IPS-15b (cell line): Measurements from ENCODE around the gene FAT2.

ENCODE experiments used
- H3K27me3 ChIP-seq: one replicate; pipeline ENCODE4 v1.6.1; 2013; ENCODE audit warnings: low read length; ENCODE audit not compliant: control insufficient read depth, insufficient read depth
- H3K36me3 ChIP-seq: one replicate; pipeline ENCODE4 v1.6.1; 2013; ENCODE audit warnings: low read length; ENCODE audit not compliant: control insufficient read depth, insufficient read depth
- H3K4me1 ChIP-seq: one replicate; pipeline ENCODE4 v1.6.1; 2013; ENCODE audit warnings: mild to moderate bottlenecking, low read length; ENCODE audit not compliant: control insufficient read depth, insufficient read depth
- H3K4me3 ChIP-seq: one replicate; pipeline ENCODE4 v1.5.1; 2013; ENCODE audit warnings: low read depth, low read length
- H3K9ac ChIP-seq: one replicate; pipeline ENCODE4 v1.6.1; 2013; ENCODE audit warnings: low read depth, mild to moderate bottlenecking, low read length
- H3K9me3 ChIP-seq: one replicate; pipeline ENCODE4 v1.6.1; 2013; ENCODE audit warnings: mild to moderate bottlenecking, low read length; ENCODE audit not compliant: control insufficient read depth, insufficient read depth

Gene FAT2

DNA sequence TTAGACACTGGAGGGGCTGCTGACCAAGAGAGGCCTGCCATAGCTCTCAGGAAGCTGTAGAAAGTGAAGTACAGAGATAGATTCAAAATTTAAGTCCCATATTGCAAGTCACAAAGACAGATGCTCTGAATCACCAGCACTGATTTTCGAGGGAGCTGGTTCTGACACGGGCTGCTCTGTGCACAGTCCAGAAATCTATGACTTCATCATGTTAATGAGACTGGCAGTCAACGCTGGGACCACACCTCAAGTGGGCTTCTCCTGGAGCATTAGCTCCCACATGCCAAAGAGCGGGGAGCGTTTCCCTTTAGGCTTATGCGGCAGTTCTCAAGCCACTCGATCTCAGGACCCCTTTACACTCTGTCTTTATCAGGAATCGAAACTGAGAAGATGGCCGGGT lies 34.2 kb upstream of the FAT2 start:
- Histone ChIP-seq H3K4me1 (peaks cover under 1% of the 10 kb centered on the region), H3K9ac (no peak overlapping the region), H3K4me3 (no peak overlapping the region), H3K36me3 (no peaks in the 10 kb centered on the region), H3K9me3 (no peaks in the 10 kb centered on the region), H3K27me3 (no peaks in the 10 kb centered on the region)

DNA sequence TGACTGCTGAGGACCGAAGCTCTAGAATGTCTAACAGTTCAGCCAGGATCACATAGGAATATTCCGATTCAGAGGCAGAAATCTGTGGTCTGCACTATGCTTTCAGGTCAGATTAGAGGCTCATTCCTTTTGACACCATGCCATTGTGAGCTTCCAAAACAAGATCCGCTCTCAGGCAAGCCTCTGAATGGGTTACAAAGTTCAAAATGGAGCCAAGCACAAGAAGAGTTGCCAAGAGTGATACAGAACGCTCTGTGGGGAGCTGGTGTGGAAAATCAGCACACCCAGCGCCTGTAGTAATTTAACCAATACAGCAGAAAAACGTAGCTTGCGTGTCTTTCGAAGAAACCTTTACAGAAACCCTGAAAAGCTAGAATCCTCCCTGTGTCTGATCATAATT lies 33.3 kb upstream of the FAT2 start:
- Histone ChIP-seq H3K4me1 (peaks cover 7% of the 10 kb centered on the region), H3K4me3 (no peak overlapping the region), H3K9me3 (no peaks in the 10 kb centered on the region), H3K36me3 (no peaks in the 10 kb centered on the region), H3K9ac (no peak overlapping the region), H3K27me3 (no peaks in the 10 kb centered on the region)

DNA sequence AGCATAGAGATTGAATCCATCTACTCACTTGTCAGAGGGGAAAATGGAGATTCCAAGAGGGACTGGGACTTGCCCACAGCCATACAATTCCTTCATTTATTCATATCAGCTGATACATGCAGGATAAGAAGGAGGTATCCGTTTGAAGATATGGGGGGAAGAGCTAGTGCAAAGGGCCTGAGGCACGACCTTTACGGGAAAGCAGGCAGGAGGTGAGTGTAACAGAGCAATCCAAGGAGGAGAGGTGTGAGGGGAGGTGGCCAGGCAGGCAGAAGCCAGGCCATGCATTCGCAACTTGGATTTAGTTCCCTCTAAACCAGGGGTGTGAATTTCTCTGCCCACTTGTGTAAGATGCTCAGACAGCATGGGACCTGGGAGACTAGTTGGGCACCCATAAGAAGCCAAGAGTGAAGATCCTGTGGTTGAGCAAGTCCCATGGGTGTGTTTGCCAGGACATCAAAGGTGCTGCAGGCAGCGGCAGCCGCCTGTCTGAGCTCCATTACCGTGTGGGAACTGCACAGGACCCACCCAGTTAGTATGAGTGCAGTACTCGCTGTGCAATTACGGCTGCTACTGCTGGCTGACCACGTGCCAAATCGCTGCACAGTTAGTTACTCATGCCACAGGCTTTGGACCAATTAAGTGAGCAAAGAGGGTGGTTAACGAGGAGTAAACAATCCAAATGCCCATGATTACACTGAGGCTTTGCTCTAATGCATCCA lies 31.4 kb upstream of the FAT2 start:
- H3K4me3 ChIP-seq: no peak overlapping the region
- H3K27me3 ChIP-seq: no peaks in the 10 kb centered on the region
- no peak overlapping the region for H3K9ac ChIP-seq
- no peaks in the 10 kb centered on the region for H3K36me3 ChIP-seq
- H3K4me1 ChIP-seq: peaks cover 13% of the 10 kb centered on the region
- H3K9me3 ChIP-seq: no peaks in the 10 kb centered on the region

DNA sequence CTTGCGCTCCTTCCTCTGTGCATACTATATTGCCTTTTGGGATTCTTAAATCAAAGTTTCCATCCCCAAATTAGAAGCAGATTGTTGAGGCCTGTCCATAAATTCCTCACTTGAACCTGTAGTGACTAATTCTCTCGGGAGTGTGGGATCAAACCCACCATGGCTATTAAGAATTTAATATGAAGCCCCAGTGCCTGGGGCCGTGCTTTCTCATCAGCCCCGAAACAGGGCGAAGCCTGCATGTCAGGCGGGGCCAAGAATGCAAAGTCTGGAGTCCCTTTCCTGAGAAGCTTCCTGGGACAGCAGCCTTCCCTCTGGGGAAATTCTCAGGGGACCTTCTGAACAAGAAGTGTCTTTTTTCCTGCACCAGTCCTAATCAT lies 29.3 kb upstream of the FAT2 start:
- Histone ChIP-seq H3K27me3 (no peaks in the 10 kb centered on the region), H3K9me3 (no peaks in the 10 kb centered on the region), H3K4me1 (peaks cover 16% of the 10 kb centered on the region), H3K36me3 (no peaks in the 10 kb centered on the region), H3K9ac (no peak overlapping the region), H3K4me3 (no peak overlapping the region)

DNA sequence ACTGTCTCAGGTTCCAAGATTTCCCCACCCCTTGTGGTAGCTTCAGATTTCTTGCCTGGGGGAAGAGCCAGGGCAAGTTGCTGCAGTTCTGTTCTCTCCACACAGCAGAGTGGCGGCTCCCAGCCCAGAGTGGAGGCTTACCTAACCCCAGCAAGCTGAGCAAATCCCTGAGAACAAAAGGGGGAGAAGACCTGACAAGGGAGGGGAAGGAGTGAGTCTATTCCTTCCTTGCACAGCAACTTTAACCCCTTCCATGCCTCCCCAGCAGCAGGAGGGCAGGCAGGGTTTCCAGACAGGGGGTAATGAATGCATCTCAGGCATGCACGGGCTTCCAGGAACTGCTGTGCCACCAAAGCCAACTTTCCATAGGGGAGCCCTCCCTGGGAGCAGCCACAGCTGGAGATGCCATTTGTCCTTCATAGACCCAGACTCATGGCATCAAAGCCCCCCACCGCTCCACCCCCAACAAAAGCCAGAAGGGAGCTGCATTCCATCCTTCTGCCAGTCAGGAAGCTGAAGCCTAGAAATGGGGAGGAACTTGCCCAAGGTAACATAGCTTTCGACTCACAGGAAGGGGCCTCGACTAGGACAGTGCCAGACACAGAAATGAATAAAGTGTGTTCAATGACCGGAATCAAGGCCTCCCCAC lies 28.8 kb upstream of the FAT2 start:
- Histone ChIP-seq H3K4me1 (peaks cover 16% of the 10 kb centered on the region), H3K4me3 (peak overlapping the region; percentile 20), H3K27me3 (no peaks in the 10 kb centered on the region), H3K9ac (no peak overlapping the region), H3K36me3 (no peaks in the 10 kb centered on the region), H3K9me3 (no peaks in the 10 kb centered on the region)

DNA sequence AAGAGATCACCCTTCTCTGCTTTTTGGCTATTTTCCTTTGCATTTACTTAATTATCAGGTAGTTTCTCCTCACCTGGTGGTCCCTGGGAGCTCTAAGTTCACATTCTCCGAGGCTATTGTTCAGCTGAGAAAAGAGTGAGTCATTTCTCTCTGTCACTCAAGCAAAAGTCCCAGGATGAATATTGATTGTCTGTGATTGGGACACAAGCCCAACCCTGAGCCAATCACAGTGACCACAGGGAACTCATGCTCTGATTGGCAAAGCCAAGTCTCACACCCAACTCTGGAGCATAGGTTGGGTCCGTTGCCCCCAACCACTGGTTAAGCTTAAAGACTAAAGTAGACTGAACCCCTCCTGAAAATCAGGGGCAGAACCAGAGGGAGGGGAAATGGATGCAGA lies 27.8 kb upstream of the FAT2 start:
- H3K9ac ChIP-seq: no peak overlapping the region
- no peaks in the 10 kb centered on the region for H3K9me3 ChIP-seq
- H3K36me3 ChIP-seq: no peaks in the 10 kb centered on the region
- H3K27me3 ChIP-seq: no peaks in the 10 kb centered on the region
- peaks cover 16% of the 10 kb centered on the region for H3K4me1 ChIP-seq
- no peak overlapping the region for H3K4me3 ChIP-seq

DNA sequence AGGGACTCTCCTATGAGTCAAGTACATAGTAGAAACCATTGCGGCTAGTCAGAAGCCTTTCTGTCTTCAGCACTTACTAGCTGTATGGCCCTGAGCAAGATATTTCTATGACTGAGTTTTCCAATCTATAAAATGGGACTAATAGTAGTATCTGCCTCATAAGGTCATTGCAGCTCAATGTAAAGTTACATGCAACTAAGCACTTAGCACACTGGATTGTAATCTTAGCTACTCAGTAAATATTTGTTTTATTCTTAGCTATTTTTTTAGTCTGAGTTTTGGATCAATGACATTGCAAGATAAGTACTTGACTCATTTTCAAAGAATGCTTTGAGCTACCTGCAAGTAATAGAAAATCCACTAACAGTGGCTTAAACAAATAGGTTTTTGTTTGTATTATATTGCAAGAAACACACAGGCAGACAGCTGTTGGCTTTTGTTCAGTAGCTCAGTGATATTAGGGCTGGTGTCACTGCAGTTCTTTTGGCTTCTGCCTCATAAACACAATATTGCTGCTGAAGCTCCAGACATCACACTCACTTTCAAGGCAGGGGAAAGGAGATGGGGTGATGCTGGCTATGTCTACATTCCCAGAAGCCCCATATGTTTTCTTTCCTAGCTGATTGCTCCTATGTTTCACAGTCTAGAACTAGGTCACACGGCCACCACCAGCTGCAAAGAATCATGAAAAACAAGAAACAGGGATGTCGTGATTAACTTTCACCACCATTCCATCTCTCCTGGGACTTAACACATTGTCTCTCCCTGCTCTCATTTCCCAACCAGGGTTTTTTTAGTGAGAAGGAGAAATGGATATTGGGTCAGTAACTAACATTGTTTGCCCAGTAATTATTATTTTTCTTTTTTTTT lies 26.9 kb upstream of the FAT2 start:
- H3K36me3 ChIP-seq: no peaks in the 10 kb centered on the region
- H3K9me3 ChIP-seq: no peaks in the 10 kb centered on the region
- H3K4me1 ChIP-seq: peaks cover 16% of the 10 kb centered on the region
- H3K27me3 ChIP-seq: no peaks in the 10 kb centered on the region
- H3K4me3 ChIP-seq: no peak overlapping the region
- H3K9ac ChIP-seq: no peak overlapping the region

DNA sequence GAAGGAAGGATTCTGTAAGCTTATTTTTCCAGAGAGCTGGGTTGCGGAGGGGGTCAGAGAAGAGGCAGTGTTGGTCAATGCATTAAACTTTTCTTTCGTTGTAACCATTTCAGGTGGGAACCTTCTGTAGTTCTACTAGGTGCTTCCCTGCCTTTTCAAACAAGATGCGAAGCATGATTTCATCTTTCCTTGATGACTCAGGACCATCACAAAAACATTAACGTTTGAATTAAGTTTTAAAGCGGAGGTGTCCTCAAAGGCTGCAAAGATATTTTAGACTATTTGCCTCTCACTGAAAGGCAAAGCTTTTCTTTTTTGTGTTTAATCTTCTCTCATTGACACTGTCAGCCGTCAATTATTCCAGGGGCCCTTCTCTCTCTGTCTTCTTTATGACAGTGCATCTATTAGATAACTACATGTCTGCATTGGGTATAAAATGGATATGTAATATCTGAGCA lies 26.3 kb upstream of the FAT2 start:
- no peak overlapping the region for H3K4me3 ChIP-seq
- H3K9me3 ChIP-seq: no peaks in the 10 kb centered on the region
- no peaks in the 10 kb centered on the region for H3K36me3 ChIP-seq
- no peaks in the 10 kb centered on the region for H3K27me3 ChIP-seq
- peaks cover 16% of the 10 kb centered on the region for H3K4me1 ChIP-seq
- H3K9ac ChIP-seq: no peak overlapping the region

DNA sequence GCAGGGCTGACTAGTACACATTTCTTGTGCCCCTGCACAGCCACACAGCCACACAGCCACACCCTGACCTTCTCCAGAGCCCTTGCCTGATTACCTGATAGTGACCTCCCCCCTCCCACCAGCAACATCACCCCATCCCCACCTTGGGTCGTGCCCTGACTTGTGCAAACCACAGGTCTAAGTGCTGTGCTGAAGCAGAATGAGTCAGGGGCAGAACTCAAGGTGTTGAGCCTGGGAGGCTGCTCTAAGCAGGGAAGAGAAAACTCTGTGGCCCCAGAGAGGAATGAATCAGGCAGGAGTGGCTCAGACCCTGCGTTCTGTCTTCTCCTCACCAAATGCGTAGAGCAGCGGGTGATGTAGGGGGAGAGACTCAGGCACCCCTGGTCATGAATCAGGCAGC lies 24.3 kb upstream of the FAT2 start:
- H3K36me3 ChIP-seq: no peaks in the 10 kb centered on the region
- H3K9me3 ChIP-seq: no peaks in the 10 kb centered on the region
- H3K9ac ChIP-seq: no peak overlapping the region
- H3K4me3 ChIP-seq: no peak overlapping the region
- H3K27me3 ChIP-seq: no peaks in the 10 kb centered on the region
- peaks cover 16% of the 10 kb centered on the region for H3K4me1 ChIP-seq

DNA sequence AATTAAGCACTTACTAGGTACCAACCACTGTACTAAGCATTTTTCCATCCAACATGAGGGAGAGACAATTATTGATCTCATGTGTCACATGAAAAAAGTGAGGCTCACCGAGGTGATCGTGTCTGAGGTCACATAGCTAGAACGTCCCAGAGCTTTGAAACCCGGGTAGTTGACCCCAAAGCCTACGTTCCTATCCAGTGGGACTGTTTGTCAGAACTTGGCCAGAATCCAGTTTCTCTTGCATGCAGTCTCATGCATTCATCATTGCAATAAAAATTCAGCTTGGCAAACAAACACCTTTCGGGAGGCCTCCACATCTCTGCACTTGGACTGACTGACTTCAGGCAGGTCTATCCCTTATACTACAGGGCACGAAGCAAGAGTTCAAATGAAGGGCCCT lies 23.4 kb upstream of the FAT2 start:
- Histone ChIP-seq H3K4me1 (peaks cover 10% of the 10 kb centered on the region), H3K9me3 (no peaks in the 10 kb centered on the region), H3K36me3 (no peaks in the 10 kb centered on the region), H3K4me3 (no peak overlapping the region), H3K9ac (no peak overlapping the region), H3K27me3 (no peaks in the 10 kb centered on the region)

DNA sequence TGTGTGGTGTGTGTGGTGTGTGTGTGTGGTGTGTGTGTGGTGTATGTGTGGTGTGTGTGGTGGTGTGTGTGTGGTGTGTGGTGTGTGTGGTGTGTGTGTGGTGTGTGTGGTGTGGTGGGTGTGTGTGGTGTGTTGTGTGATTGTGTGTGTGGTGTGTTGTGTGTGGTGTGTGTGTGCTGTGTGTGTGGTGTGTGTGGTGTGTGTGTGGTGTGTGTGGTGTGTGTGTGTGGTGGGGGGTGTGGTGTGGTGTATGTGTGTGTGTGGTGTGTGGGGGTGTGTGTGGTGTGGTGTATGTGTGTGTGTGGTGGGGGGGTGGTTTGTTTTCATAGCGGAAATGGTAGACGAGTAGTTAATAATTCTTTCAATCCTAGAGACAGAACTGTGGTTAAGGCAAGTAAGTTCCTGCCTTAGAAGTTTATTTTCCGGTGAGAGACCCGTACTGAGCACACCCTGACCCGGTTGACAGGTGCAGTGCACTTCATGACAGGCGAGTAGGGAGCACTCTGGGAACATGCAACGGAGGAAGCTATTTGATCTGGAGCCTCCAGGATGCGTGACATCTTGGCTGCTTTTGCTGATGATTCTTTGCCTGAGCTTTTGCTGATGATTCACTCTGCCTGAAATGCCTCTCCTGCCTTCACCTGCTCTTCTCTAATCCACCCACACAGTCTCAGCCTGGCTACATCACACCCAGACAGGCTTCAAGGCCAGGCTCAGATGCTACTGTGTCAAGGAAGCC lies 21.7 kb upstream of the FAT2 start:
- Histone ChIP-seq H3K4me3 (no peak overlapping the region), H3K4me1 (peaks cover 3% of the 10 kb centered on the region), H3K9ac (no peak overlapping the region), H3K9me3 (no peaks in the 10 kb centered on the region), H3K36me3 (no peaks in the 10 kb centered on the region), H3K27me3 (no peaks in the 10 kb centered on the region)
